Retinal pigment epithelial cell (primary cell): ENCODE measurements around the gene KCNJ9.

Experiments
- DNase-seq: peaks from one replicate; pipeline ENCODE4 v3.0.0-alpha.2; 2010; ENCODE audit warnings: low read depth
- H3K4me3 ChIP-seq: 2 replicates; pipeline ENCODE4 v1.5.1; 2011; ENCODE audit warnings: mild to moderate bottlenecking, low read length, control low read depth, moderate library complexity
- CTCF ChIP-seq: conservative IDR thresholded peaks from 2 replicates; pipeline ENCODE4 v1.5.1; 2011; ENCODE audit warnings: low read depth, low read length, control low read depth, inconsistent platforms

The KCNJ9 gene

GRCh38 chr1:160139840-160140239 is 58.5 kb downstream of the KCNJ9 start:
- no peak for DNase-seq
- H3K4me3 ChIP-seq, result no peak overlapping the region
- TF ChIP-seq CTCF, result no peak
